Left lung (tissue), 10 donors: ENCODE results near the gene PDCD7. TPM values are rescaled to one million over a fixed set of nuclear protein-coding genes. Genes with fewer than 3 reads are reported as not detected.

Source experiments
- ATAC-seq: fragments of 200-7000 bp; cut with Tn5 transposase; one replicate; pipeline ENCODE4 v1.9.1; 2020; ENCODE audit warnings: moderate library complexity
- DNase-seq, 4 donors: peaks; one replicate each; pipeline ENCODE4 v3.0.0-alpha.2; 2013 to 2020
- H3K27ac ChIP-seq, 2 donors: fragments of 200-600 bp; sonication (generic) in 1 of 2; one replicate each; pipeline versions ENCODE4 v1.5.0 to v1.8.0; 2020 to 2021
- H3K27me3 ChIP-seq, 2 donors: fragments of 200-600 bp; sonication (generic) in 1 of 2; one replicate each; pipeline versions ENCODE4 v1.5.0 to v1.8.0; 2020 to 2021
- H3K36me3 ChIP-seq, 2 donors: fragments of 200-600 bp; sonication (generic) in 1 of 2; one replicate each; pipeline versions ENCODE4 v1.5.0 to v1.8.0; 2020 to 2021
- H3K4me1 ChIP-seq, 2 donors: fragments of 200-600 bp; one replicate each; pipeline ENCODE4 v1.8.0; 2021
- H3K4me3 ChIP-seq, 2 donors: fragments of 200-600 bp; sonication (generic) in 1 of 2; one replicate each; pipeline versions ENCODE4 v1.5.0 to v1.8.0; 2020 to 2021; ENCODE audit warnings: mild to moderate bottlenecking in 1 of 2
- H3K9me3 ChIP-seq, 2 donors: fragments of 200-600 bp; sonication (generic) in 1 of 2; one replicate each; pipeline versions ENCODE4 v1.5.0 to v1.8.0; 2020 to 2021
- CTCF ChIP-seq, 2 donors: fragments of 200-600 bp; sonication (generic) in 1 of 2; IDR thresholded peaks; one replicate each; pipeline versions ENCODE4 v1.5.0 to v1.8.0; 2021; ENCODE audit warnings: antibody characterized with exemption in 2 of 2
- intact Hi-C, 2 donors: fragments of 100-400 bp; cut with DNase I; formaldehyde crosslinking; loops; one replicate each; pipeline versions ENCODE4 v1.11.2 to v1.14.2; 2022
- polyA plus RNA-seq, 6 donors: library from polyadenylated mRNA; unstranded; fragments of 120-200 nt; gene quantifications; one replicate each; pipeline ENCODE4 v1.2.1, GENCODE V29; 2013; ENCODE audit not compliant: insufficient read length in 6 of 6
- total RNA-seq, 2 donors: library from RNA; stranded (reverse); fragmentation: NEBNext Ultra II Directional; extraction: Animal tissue kit (Norgen Biotek cat#: 25700); gene quantifications; one replicate each; pipeline ENCODE4 v1.2.1, GENCODE V29; 2021
- donor health status: DM: no; HTN: yes; CAD: no.
- donor health status: DM: no; HTN: no; CAD: no.

The PDCD7 gene
- total and polyA plus RNA-seq, 8 donors = 15.8 to 35.4 (median 33.8) TPM

DNA sequence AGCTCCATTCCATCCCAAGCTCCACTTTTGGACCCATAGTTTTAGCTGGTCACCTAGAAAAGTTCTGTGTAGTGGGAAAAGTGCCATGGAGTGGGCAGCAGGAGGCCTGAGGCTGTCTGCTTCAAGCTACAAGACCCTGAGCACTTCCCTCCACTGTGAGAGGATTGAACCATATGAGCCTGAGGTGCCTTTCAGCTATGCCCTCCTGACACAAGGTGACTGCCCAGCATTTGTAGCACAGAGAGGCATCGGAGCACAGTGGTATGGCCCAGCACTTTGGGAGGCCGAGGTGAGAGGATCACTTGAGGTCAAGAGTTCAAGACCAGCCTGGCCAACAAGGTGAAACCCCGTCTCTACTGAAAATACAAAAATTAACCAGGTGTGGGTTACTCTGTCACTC lies 61.0 kb downstream of the PDCD7 start:
- no peaks in the 10 kb centered on the region for H3K36me3 ChIP-seq
- H3K9me3 ChIP-seq = no peaks in the 10 kb centered on the region
- intact Hi-C loops = no loop called here
- H3K4me3 ChIP-seq = no peak overlapping the region
- H3K27me3 ChIP-seq = peaks cover 5 to 32% of the 10 kb centered on the region in 2 donors
- DNase-seq (no peak), ATAC-seq (no peak)
- H3K27ac ChIP-seq = no peak overlapping the region
- peaks cover 10 to 23% of the 10 kb centered on the region in 2 donors for H3K4me1 ChIP-seq
- TF ChIP-seq CTCF (IDR thresholded peaks at IDR 0.05) = no peak

- H3K27ac ChIP-seq = peak overlapping the region in 1 of 2 donors; percentile 26
- H3K4me3 ChIP-seq = no peak overlapping the region
- DNase-seq = peak in 1 of 4 donors; percentile 35
- no peak for ATAC-seq
- intact Hi-C loops = no loop called here
- TF ChIP-seq CTCF (IDR thresholded peaks at IDR 0.05) = no peak
- no peaks in the 10 kb centered on the region for H3K36me3 ChIP-seq
- peaks cover 6 to 32% of the 10 kb centered on the region in 2 donors for H3K27me3 ChIP-seq
- no peaks in the 10 kb centered on the region for H3K9me3 ChIP-seq
- peaks cover 11 to 23% of the 10 kb centered on the region in 2 donors for H3K4me1 ChIP-seq
Measured at GRCh38 chr15:65072027-65072426, 61.6 kb downstream of the PDCD7 start.

- DNase-seq = peak in 2 of 4 donors; percentile 49 to 79
Measured at GRCh38 chr15:65071381-65071811, 62.2 kb downstream of the PDCD7 start.

GRCh38 chr15:65069779-65070546 lies 63.6 kb downstream of the PDCD7 start:
- ATAC-seq = no peak
- Histone ChIP-seq H3K4me3 (no peak overlapping the region), H3K36me3 (no peaks in the 10 kb centered on the region), H3K4me1 (peaks cover 11 to 23% of the 10 kb centered on the region in 2 donors), H3K27ac (peak overlapping the region; percentile 4 to 89), H3K27me3 (peaks cover 6 to 39% of the 10 kb centered on the region in 2 donors), H3K9me3 (no peaks in the 10 kb centered on the region)
- intact Hi-C loops = no loop called here
- no peak for TF ChIP-seq CTCF (IDR thresholded peaks at IDR 0.05)
- no peak for DNase-seq

More at GRCh38 chr15:65071381-65071811, 62.2 kb downstream of the PDCD7 start:
- TF ChIP-seq CTCF (IDR thresholded peaks at IDR 0.05) = no peak
- H3K36me3 ChIP-seq = no peaks in the 10 kb centered on the region
- intact Hi-C loops = no loop called here
- H3K4me1 ChIP-seq = peaks cover 11 to 23% of the 10 kb centered on the region in 2 donors
- peak; percentile 11 for ATAC-seq
- no peaks in the 10 kb centered on the region for H3K9me3 ChIP-seq
- no peak overlapping the region for H3K4me3 ChIP-seq
- H3K27ac ChIP-seq = peak overlapping the region in 1 of 2 donors; percentile 26
- peaks cover 6 to 32% of the 10 kb centered on the region in 2 donors for H3K27me3 ChIP-seq

- H3K27me3 ChIP-seq = peaks cover 6 to 44% of the 10 kb centered on the region in 2 donors
- no peak overlapping the region for H3K4me3 ChIP-seq
- no peak for TF ChIP-seq CTCF (IDR thresholded peaks at IDR 0.05)
- peaks cover 11 to 23% of the 10 kb centered on the region in 2 donors for H3K4me1 ChIP-seq
- ATAC-seq (peak; percentile 73), DNase-seq (peak in 3 of 4 donors; percentile 68 to 96 (median 94))
- H3K27ac ChIP-seq = peak overlapping the region in 1 of 2 donors; percentile 89
- no peaks in the 10 kb centered on the region for H3K9me3 ChIP-seq
- H3K36me3 ChIP-seq = no peaks in the 10 kb centered on the region
- intact Hi-C loops = no loop called here
Measured at GRCh38 chr15:65069179-65069578, 64.4 kb downstream of the PDCD7 start.
